HTERT RPE-1 (cell line): ENCODE measurements around the gene UBE2QL1.

Experiments
- in situ Hi-C: fragments of 300-500 bp; cut with MboI; formaldehyde crosslinking; loops from 4 replicates; pipeline ENCODE4 v1.14.3; 2020; ENCODE audit warnings: low sequenced_read_pairs

The UBE2QL1 gene

DNA sequence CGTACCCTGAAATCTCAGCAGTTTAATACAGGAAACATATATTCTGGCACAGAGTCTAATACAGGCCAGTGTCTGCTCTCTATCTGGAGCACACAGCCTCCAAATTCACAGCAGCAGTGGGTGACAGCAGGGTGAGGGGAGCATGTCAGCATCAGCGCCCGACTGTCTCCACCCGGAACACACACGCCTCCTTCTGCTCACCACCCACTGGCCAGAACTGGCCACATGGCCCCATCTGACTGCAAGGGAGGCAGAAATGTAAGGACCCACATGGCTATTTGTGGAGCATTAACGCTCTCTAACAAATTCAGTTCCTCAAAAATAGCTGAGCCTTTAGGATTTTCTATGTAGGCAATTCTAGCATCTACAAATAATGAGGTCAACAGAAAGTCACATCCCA is 24.6 kb downstream of the UBE2QL1 start:
- in situ Hi-C loops: no loop called here

DNA sequence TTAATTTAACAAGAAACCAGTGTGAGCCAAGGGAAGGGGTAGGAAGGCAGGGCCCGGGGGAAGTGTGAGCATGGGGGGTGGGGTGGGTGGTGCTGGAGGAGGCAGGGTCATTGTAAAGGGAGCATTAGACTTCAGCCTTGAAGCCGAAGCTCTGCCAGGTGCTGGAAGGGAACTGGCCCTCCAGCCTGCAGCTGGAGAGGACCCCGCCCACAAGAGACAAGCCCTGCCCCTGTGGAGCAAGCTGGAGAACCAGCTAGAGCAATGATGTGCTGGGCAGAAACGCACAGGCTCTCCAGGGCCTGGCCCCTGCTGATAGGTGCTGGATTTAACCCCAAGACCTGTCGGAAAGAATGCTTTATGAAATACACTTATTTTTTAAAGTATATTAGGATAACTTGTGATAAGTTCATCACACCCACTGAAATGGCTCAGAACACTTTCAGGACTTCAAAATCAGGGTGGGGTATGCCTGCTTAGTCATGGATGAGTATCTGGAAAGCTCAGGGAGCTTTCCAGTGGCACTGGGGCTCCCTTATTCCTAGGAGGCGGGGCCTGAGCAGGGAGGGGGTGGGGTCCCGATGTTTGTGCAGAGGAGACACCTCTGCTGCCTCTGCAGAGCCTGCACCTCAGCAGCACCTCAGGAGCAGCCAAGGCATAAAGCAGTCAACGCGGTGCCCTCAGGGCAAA is 27.1 kb downstream of the UBE2QL1 start:
- in situ Hi-C loops: no loop called here

DNA sequence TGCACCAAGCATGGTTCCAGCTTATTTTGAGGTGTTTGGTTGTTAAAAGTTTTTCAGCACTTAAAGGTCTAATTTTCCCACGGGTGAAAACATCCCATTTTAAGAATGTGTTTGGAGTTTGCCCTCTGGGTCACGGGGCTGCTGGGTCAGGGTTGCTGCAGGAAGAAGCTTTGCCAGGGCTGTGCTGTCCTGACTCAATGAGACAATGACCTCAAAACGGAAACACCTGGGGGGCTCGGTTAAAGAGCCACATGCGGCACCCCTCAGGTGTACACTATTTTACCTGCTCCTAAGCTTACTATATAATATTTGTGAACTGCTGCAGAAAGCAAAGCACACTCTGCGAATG is 27.6 kb downstream of the UBE2QL1 start:
- in situ Hi-C loops: no loop called here

DNA sequence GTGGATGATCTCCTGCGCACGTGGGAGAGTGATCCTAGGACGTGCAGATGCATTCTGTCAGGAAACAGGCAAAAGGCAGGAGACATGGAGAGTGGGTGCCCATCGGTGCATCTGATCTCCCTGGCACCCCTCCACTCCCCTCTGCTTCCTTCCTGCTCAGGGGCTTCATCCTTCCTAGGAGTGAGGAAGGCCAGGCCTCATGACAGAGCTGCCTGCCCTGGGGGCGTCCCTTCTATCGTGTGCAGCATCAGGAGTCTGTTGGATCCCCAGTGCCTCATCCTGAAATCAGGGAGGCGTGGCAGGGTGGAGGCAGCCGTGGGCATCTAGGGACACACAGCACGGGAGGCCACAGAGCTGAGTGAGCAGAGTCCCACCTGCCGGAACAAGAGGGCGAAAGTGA is 30.1 kb downstream of the UBE2QL1 start:
- in situ Hi-C loops: no loop called here

DNA sequence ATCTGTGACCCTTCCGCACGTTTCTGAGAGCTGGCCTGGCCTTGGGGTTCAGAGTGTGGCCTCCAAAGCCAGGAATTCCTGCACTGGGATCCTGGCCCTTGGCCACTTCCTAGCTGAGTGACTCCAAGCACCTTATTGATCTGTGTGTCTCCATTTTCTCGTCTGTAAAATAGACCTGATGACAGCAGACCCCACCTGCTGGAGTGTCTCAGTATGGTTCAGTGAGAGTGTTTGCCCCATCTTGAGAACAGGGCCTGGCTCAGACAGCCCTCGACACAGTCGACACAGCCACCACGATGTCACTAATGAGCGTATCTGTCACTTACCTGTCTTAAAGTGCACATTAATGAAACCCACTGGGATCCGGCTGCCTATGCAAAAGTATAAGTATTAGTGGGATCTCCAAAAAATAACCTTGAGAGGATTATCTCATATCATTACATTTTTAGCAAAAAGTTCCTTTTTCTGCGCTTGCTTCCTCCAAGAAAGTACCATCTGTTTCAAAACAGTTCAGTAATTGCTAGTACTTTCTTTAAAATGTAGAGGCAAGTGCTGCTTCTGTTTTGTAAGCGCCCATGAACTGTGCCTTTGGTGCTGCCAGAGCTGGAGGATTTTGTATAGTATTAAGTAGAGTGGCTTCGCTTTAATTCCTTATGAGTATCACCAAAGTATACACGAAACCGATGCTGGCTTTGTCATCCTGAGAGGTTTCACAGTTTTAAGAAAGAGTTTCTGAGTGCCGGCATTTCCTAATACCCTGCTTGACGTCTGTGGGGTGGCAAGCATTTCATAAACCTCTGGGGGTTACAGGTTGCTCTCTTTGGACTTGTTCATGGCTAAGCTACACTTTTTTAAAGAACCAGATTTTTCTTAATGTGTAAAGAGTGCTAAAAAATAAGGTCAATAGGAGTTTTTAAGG is 31.7 kb downstream of the UBE2QL1 start:
- in situ Hi-C loops: no loop called here

DNA sequence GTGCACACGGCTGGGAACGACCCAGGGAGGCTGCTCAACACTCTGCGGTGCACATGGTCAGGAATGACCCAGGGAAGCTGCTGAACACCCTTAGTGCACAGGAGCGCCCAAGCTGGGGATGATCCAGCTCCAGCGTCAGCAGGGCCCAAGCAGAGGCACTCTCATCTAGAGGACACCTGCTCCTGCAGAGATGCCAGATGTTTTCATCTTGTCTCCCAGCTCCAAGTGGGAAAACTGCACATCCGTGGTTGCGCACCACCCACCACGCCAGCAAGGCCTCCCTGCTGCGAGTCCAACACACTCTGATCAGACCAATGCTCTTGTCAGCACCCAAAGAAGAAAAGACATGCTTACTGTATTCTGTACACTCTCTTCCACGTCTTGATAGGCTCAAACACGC is 34.1 kb downstream of the UBE2QL1 start:
- in situ Hi-C loops: no loop called here

DNA sequence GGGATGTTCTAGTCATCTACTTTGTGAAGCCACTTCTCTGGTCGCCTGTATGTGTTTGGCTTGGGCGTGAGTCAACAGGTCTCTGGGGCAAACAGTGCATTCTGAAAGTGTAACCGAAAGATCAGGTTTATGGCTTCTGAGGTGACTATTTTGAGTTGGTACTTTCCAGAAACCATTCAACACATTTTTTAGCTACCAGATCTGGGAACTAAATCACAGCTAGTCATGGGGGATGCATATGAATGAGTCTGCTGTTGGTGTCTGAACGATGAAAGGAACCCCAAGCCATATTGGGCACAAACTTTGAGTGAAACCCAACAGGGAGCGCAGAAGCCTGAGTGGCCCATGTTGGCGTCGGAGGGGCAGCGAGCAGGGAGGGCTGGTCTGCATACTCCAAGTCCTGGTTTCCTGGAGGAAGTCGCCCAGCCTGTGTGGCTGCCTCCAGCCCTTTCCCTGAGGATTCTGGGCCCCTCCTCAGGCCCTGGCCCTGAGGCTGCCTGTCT is 35.3 kb downstream of the UBE2QL1 start:
- in situ Hi-C loops: no loop called here

DNA sequence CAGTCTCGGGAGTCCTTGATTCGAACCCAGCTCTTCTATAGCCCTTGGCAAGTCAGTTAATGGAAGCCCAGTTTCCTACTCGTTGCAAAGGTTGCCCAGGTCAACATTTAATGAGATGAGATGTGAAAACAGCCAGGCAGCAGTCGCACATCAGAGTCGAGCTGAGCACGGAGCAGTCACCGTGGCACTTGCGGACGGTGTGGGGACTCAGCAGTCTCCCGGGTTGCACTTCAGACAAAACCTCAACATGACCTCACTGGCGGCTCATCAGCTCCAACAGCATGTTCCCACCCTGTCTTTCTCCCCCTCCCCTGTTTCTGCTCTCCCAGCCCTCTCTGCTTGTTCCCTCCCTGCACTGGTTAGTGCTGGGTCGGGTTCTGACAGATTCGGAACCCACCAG is 35.8 kb downstream of the UBE2QL1 start:
- in situ Hi-C loops: no loop called here

DNA sequence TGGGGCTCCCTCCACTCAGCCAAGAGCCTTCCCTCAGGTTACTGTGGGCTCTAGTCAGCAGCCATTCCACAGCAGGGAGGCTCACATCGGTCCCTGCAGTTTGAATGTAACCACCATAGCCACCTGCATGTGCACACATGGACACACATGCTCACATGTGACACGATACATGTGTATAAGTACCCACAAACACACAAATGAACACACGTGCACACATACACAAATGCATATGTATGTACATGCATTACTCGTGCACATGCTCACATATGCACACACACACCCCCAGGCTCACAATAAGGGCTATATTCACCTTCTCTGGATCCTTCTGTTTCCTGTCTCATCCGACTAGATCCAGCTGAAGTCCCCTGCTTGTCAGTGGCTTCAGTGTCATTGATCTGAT is 36.2 kb downstream of the UBE2QL1 start:
- in situ Hi-C loops: no loop called here

DNA sequence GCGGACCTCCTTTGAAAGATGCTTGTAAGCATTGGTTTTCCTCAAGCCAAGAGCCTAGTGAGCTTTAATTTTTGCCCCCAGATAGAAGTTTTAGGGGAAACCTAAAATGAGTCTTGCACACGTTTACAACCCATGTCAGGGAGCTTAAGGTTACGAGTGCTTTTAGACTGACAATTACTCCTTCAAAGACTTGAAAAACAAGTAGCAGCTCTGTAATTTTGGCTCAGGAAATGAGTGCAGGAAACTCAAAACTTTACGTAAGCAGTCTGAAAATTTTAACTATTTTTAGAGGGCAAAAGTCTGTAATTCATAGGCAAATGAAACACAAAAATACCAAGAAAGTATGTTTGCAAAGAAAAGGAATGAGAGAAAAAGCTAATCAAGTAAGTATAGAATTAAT is 36.8 kb downstream of the UBE2QL1 start:
- in situ Hi-C loops: no loop called here

DNA sequence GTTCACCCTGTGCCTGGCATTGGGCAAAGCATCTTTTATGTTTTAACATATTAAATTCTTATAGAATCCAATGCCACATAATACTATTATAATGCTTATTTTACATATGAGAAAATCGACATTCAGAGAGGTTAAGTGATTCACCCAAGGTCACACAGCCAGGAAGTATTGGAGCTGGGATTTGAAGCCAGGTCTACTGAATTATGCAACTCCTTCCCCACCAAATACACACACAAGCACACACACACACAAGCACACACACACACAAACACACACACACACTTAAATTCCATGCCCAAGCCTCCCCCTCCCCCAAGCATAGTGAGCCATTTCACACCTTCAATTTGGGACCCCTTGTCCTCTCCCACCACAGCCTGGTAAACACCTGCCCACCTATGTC is 37.4 kb downstream of the UBE2QL1 start:
- in situ Hi-C loops: no loop called here

DNA sequence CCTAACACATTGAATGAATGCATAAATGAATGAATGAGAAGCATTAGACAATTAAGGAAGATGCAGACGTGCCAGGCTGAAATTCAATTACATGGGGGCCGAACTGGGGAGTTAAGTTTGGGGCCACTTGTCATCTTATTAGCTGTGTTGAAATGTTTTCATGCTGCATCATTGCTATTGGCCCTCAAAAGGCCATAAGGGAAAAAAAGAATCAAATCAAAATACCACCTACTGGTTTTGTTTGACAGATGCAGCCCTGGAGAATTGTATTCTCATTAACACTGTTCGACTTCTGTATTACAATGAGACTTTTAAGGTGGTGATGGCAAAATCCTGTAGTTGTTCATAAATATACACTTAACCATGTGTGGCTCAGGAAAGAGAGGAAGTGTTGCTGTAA is 38.4 kb downstream of the UBE2QL1 start:
- in situ Hi-C loops: no loop called here

DNA sequence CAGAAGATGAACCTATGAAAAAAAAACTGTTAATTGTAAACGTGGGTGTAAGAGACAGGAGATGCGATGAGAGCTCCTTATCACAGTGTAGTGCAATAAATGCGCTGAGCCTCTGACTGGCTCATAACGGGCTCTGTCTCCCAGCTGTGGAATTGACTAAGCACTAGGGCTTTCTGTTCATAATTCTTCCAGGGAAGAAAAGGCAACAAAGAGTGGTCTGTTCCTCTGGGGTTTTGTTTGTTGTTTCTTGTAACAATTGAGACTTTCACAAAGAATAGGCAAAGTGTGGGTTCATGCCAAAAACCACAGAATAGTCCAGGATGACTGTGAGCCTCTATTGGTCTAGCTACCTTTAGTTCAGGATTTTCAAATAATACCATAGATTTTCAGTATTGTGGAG is 39.4 kb downstream of the UBE2QL1 start:
- in situ Hi-C loops: no loop called here

DNA sequence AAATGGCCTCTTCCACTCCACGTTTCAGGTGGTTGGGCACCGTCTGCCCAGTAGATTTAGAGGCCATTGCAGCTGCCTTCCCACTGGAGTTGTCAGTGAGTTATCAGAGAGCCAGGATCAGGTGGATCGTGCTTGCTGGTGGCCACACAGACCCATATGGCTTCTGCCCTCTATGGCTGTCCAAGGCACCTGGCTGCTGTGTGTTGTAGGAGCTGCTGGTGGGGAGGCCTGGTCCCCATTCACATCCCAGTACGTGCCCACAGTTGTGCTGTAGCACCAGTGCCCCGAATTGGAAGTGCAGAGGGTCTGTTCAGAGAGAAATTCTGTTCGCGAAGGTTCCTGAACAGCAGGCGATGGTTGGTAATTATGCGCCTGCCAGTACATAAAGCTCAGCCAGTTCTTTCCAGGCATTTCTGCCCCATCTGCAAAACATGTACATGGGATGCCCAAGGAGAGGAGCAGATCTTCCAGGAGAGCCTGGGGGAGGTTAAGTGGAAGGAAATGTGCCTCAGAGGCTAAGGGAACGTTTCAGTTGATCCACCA is 41.1 kb downstream of the UBE2QL1 start:
- in situ Hi-C loops: no loop called here

DNA sequence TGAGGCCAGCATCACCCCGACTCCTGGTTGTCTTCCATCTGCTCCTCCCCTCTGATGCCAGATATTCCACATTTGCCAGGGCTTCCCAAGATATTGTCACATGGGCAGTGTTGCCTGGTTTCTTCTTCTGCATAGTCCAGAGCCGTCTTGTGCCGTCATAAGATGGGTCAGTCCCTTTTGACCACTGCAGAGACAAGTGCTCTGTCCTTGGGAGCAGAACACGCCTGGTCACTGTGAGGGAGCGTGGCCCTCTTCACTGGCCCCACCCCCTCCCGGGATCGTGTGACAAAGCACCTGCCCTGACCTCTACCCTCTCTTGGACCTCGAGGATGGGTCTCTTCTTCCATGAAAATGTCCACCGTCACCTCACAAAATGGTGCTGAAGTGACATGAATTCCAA is 41.6 kb downstream of the UBE2QL1 start:
- in situ Hi-C loops: no loop called here

DNA sequence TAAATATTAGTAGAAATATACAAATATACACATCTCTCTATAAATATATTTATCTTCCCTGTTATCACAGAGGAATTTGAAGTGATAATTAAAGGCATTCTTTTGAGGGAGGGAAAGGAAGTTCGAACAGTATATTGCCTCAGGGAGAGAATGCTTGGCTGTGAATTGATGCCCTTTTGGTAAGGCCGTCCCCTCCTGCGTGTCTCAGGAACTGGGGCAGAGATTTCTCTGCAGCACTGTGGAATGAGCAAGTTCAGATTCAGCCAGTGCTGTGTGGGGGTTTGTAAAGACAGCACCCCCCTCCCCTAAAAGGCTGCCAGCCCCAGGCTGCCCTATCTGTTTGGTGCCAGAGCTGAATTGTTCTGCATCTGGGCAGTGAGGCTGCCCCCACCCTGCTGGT is 42.0 kb downstream of the UBE2QL1 start:
- in situ Hi-C loops: no loop called here

DNA sequence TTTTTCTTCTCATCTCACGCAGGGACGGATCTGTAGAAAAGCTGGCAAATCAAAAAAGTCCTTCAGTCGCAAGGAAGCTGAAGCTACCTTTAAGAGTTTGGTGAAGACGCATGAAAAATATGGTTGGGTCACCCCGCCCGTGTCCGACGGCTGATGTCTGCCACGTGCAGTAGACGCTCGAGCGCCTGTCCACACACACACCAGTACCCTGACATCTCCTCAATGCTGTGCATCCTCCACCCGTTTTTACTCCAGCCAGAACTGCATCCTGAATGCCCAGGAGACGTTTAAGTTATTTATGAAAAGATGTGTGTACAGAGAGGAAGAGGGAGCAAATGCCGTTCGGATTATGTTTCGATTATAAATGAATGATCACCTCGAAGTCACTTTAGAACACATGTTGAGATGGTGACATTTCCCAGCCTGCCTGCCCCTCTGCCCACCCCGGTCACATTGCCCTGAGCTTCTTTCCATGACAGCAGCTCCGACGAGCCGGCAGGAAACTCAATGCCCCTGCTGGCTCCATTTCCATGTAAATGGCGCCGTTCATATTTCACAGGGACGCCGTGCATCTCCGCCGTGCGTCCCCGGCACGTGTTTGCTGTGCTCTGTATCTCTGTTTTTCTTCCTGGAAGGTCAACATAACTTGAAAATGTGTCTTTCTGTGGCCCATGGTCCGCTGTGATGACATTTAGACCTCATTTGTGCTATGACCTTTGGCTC is 42.7 kb downstream of the UBE2QL1 start:
- in situ Hi-C loops: no loop called here

DNA sequence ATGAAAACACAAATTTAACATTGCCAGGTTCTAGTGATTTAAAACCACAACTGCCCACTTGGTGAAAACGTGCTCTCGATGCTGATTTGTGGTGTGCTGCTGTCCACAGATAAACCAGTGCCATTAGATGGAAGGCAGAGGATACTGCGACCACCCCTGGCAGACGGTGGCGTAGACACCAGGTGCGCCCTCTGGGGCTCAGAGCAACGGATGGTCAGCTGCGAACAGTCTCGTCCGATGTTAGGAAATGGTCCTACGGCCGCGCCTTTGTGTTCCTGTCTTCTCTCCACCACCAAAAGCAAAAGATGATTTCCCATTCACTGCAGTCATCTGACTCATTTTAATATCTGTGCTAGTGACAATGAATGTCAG is 43.2 kb downstream of the UBE2QL1 start:
- in situ Hi-C loops: no loop called here

DNA sequence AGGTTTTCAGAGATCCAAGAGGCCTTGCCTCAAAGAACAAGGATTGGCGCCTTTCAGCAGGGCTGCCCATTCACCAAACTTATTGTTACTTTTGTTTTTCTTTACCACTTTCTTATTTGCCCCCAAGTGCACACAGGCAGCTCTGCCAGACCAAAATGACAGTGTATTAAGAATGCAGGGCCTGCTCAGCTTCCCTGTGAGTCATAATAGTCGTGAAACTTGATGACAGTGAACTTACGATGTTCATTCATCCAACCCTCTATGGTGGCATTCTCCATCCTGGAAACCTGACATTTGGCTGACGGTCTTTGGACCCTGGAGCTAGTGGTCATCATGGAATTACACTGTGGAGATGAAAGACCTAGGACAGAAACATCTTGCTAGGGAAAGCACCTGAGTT is 44.3 kb downstream of the UBE2QL1 start:
- in situ Hi-C loops: no loop called here

DNA sequence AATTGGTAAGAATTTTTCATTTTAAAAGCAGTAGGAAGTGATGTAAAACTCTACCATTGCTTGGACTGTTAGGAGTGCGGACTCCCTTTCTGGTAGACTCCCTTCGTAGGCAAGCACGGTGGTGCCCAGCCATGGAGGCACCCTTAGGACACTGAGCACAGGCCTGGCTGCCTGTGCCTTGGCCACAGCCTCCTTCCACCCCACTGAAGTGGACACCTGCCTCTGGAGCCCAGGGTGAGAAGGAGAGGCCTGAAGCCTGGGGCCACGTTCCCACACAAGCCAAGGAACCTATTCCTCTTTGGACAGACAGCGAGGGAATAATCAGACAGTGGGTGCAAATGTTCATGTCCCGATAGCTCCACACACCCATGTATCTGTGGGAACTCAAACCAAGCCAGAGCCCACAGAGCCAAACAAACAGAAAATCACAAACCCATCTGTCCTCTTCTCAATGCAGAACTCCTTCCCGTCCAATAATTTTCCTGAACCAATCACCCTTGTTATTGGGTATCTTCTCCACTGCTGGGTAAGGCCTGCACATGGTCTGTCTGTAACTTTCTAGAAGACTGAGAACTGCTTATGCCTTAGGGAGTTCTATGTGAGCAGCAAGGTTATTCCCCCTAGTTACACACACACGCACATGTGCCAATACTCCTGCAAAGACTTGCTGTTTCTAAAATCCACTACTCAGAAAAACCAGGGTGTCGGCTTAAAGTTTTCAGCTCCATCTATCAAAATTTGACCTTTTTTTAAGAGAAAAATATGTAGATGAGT is 45.2 kb downstream of the UBE2QL1 start:
- in situ Hi-C loops: no loop called here

DNA sequence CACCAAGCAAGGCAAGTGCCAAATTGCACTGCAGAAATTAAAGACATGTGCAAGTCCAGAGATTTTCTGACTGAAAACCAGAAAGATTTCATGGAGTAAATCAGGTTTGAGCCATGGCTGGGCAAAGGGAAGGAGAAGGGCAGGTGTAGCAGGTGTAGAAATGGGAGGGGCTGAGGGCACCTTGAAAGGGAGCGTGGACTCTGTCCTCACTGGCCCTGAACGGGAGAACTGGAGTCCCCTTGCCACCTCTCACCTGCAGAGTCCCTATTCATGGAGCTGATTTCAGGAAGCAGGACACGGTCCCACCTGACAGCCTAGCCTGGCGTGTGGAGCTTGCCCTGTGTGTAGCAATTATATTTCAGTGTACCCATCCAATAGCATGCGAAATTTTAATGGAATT is 46.3 kb downstream of the UBE2QL1 start:
- in situ Hi-C loops: no loop called here
